ENCODE measurements around the gene COQ9.
"Not testable (repeated sequence)": the region's sequence is repeated elsewhere in the genome, so short reads cannot be mapped to it uniquely, and the experiment has no call there.

COQ9 gene, protein sequence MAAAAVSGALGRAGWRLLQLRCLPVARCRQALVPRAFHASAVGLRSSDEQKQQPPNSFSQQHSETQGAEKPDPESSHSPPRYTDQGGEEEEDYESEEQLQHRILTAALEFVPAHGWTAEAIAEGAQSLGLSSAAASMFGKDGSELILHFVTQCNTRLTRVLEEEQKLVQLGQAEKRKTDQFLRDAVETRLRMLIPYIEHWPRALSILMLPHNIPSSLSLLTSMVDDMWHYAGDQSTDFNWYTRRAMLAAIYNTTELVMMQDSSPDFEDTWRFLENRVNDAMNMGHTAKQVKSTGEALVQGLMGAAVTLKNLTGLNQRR

DNA sequence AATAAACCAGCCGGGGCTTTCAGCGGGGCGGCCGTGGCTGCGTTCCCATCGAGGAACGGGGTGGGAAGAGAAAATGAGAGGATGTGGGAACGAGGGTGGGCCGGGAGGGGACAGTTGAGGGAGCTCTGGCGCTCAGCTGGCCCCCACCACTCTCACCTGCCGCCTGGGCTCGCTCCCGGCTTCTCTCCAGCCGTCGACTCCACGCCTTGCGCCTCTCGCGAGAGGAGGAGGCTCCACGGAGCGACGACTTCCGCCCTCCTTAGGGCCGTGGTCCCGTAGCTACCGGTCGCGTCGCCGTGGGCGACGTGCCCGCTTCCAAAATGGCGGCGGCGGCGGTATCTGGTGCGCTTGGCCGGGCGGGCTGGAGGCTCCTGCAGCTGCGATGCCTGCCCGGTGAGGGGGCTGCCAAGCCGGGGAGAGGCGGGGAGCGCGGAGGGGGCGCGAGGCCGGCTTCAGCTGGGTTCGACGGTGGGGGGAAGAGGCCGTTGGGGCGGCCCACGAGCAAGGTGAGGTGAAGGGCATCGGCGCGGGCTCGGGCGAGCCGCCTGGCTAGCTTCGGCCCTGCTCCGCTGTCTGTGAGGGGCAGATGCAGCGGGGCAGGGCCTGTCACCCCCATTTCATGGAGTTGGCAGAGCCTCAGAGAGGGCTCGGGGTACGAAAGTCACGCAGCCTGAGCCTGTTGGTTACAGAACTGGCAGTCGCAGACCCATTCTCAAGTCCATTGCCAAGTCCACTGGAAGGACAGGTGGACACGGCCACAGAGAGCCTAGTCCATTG is at the start of gene COQ9, which contains the start of gene CIAPIN1:
Gene COQ9, plus strand, starts transcription at position 294 of the 777 bp plus-strand sequence. Its CDS starts 27 bp downstream, at position 321.
Gene CIAPIN1, minus strand, starts transcription at position 200 of the 777 bp plus-strand sequence. CDS start 6,457 bp downstream, outside the sequence.
- peak; percentile 85 to 92 (median 89) for DNase-seq (ENCODE audit: low read depth in 2 of 3, low spot score in 1 of 3)

DNA sequence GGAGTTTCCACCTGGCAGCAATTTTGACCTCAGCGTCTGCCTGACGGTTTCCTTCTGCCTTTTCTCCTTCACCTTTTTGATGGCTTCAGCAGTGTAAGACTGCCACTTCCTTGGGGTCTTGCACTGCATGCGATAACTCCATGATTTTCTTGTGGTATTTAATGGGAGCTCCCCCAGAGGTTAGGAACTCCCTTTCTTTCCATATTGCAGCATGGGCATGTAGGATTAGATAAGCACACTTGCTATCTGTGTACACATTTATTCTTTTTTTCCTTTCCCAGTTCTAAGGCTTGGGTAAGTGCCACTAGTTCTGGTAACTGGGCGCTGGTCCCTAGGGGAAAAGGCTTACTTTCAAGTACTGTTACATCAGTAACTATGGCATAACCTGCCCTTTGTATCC is 49.8 kb upstream of the COQ9 start:
- not testable (repeated sequence) for DNase-seq (ENCODE audit: low read depth in 2 of 3, low spot score in 1 of 3)

DNA sequence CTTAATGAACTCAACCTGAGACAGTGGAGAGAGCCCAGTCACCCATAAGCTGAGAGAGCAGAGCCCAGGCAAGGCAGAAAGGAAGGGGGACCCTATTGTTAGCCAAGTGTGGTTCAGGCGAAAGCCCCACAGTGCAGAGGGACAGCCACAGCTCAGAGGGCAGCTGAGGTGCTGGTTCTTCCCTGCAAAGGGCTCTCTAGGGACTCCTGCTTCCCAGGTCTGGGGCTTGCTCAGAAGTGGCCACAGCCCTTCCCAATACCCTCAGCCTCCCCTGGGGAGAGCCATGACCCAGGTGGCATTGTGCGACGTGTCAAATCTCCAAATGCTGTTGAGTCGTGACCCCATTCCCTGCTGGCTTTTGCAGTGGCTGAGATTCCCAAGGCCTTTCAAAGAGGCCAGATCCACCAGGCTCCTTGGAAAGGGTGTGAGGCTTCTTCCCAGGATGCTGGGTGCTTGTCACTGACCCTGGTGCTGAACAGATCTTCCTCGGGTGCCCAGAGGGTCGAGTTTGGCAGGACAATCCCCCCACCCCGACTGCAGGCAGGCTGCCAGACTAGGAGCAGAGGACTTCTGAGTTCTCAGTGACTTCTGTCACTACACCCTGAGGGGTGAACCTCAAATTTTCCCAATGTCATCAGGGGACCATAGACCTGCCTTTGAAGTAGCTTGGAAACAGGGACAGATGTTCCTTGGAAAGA is 45.2 kb upstream of the COQ9 start:
- DNase-seq (ENCODE audit: low read depth in 2 of 3, low spot score in 1 of 3), result no peak

DNA sequence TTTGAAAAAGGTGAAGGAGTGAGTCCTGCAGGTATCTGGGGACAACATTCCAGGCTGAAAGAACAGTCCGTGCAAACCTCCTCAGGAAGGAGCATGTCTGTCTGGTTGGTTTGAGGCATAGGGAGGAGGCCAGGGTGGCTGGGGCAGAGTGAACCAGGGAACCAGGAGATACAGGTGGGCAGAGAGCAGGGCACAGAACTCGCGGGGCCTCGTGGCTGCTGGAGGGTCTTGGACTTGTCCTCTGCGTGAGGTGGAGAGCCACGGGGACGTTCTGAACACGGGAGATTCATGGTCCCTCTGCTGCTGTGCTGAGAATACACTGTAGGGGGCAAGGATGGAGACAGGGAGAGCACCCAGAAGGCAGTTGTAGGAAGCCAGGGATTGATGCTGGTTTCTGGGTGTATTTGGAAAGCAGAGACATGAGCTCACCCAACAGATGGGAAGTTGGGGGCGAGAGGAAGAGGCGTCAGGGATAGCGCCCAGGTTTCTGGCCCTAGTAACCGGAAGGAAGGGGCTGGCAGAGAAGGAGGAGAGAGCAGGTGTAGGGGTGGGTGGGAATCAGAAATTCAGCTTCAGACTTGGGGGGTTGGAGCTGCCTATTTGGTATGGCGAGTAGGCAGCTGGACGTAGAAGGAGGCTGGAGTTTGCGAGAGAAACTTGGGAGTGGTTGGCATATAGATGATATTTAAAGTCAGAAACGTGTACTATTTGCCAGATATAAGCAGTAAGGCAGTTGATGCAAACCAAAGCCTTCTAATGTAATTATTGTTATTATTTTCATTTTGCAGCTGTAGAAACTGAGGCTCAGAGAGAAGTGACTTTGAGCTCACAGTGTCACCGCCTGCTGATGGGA is 43.1 kb upstream of the COQ9 start, which contains the start of gene CCL17:
Gene CCL17, plus strand, starts transcription at position 803 of the 853 bp plus-strand sequence. CDS start 9,166 bp downstream, outside the sequence.
- no peak for DNase-seq (ENCODE audit: low read depth in 2 of 3, low spot score in 1 of 3)

DNA sequence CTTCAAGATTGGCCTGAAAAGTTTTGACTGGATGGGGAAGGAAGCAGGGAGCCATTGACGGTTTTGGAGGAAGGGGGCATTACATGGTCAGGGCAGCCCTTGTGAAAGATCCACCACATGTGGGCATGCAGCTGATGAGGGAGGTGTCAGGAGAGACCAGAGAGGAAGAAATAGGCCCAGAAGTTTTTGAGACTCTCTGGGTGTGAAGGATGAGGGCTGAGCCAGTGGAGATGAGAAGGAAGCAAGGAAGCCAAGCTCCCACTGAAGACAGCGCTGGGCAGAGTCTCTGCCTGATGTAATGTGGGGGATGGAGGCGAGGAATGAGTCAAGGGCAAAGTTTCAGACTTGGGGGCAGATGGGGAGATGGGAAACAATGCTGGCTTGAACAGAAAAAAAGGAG is 42.2 kb upstream of the COQ9 start:
- DNase-seq (ENCODE audit: low read depth in 2 of 3, low spot score in 1 of 3), result no peak

DNA sequence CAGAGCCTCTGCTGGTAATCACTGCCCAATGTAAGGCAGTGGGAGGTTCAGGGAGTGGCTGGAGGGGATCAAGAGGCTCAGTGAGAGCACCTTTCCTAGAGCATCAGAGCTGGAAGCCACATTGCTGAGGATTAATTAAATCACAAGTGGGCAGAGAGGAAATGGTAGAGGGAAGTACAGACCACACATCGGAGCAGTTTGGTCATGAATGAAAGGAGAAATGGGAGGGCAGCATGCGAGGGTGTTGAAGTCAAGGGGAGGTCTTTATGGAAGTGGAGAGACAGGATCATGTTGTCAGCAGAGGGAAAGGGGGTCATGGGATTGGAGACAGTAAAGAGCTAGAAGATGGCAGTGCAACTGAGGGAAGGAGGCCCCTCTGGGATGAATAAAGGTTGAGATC is 40.4 kb upstream of the COQ9 start:
- no peak for DNase-seq (ENCODE audit: low read depth in 2 of 3, low spot score in 1 of 3)

DNA sequence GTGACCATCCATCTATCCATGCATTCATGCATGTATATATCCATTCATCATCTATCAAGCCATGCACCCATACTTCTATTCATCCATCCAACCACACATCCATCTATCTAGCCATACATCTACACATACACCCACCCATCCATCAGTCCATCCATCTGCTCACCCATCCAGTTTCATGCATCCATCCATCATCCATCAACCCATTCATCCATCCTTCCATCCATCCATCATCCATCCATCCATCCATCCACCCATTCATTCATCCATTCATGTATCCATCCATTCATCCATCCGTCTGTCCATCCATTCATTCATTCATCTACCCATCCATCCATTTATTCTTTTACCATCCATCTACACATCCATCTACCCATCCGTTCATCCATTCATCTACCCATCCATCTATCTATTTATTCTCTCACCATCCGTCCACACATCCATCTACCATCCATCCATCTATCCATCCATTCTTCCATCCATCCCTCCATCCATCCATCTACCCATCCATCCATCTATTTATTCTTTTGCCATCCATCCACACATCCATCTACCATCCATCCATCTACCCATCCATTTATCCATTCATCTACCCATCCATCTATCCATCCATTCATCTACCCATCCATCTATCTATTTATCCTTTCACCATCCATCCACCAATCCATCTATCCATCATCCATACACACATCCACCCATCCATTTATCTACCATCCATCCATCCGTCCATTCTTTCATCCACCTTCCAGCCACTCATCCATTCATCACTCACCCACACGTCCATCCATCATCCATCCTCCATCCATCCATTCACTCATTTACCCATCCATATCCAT is 39.5 kb upstream of the COQ9 start:
- DNase-seq (ENCODE audit: low read depth in 2 of 3, low spot score in 1 of 3), result no peak

DNA sequence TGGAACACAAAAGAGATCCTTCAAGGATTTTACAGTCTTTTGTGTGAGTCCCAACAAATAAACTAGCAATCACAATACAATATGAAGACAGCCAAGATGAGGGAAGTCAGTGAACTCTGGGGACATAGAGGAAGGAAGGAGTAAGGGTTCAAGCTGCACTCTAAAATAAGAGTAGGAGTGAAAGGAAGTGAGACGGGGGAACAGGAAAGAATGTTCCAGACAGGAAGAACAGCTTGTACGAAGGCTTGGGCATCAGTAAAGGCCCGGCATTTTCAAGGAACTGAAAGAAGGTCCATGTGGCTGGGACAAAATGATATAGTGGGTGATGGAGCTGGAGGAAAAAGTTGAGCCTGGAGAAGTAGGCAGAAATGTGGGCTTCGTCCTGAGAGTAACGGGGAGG is 38.2 kb upstream of the COQ9 start:
- no peak for DNase-seq (ENCODE audit: low read depth in 2 of 3, low spot score in 1 of 3)

DNA sequence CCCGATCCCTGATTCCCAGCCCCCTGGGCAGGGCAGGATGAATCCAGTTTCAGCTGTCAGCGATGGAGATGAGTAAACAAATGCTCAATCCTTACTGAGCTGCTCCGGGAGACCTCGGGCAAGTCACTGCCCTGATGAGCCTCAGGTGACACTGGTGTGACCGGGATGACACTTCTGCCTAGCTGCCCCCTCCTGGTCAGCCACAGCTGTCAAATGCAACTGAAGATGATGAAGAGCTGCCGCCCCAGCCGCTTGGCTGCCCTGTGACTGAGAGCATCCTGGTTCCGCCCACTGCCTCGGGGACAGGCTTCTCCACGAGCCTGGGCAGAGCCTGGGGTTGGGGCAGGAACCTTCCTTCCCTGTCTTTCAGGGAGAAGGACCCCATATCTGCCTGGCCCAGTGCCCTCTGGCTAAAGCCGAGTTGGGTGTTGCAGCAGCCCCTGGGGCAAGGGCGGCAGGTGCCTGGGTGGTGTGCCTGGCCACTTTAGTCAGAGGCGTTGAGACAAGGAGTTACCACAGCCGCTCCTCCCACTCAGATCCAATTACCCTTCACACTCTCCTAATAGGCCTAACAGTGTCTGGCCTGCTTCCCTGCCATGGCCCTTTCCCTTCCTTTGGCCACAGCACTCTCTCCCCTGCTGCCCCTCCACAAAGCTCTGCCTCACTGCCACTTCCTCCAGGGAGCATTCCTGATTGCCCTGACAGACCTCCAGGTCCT is 37.2 kb upstream of the COQ9 start:
- no peak for DNase-seq (ENCODE audit: low read depth in 2 of 3, low spot score in 1 of 3)

DNA sequence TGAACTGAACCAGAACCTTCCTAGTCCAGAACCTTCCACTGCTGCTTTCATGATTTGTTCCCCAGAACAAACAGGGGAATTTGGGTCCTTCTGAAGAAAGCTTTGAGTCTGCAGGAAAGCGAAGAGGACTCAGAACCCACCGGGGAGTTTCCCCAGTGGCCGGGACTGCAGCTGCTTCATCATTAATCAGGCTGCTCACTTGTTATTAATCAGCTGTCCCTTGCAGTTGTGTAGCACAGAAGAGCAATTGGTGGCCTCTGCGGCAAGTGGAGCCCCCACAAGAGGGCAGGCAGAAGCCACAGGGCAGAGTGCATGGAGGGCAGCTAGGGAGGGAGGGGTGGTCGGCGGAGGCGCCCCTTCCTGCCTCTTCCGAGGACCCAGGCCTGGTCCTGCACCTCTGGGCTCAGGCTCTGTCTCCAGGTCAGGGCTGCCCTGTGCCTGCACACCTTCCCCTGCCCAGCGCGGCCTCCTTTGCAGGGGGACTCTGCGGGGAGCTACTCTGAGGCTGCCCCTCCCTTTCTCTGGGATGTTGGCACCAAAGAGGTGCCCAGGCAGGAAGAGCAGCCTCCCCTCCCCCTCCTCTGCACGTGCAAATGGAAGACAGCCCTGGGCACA is 35.8 kb upstream of the COQ9 start:
- no peak for DNase-seq (ENCODE audit: low read depth in 2 of 3, low spot score in 1 of 3)

DNA sequence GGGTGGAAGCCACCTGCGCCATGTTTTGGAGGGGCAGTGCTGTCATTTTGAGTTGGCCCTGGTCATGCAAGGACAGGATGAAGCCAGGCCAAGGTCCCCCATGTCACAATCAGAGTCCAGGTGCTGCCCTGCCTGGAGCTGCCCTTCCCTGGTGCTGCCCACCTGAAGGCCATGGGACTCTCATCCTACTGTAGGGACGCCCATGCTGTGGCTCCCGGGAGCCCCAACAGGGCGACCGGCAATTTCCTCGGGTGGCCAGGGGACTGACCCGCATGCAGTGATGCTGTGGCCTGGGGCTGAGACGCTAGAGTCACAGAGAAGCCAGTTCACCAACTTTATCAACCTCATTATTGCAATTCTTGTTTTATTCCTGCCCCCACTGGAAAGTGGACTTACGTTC is 34.7 kb upstream of the COQ9 start:
- no peak for DNase-seq (ENCODE audit: low read depth in 2 of 3, low spot score in 1 of 3)

DNA sequence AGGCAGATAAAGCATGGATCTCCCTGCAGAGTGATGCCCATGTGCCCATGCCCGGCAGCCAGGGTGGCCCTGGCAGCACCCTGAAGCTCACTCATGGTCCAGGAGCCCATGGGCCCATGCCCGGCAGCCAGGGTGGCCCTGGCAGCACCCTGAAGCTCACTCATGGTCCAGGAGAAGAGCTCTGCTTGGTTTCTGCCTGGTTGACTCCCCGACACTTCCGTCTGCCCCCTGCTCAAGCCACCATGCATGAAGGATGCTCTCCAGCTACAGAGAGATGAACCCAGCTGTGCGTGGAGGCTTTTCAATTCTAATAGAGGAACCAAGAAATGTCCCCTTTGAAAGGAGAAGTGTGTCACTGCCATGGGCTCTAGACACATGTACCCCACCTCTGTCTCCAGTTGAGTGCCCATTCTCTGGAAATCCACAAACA is 34.0 kb upstream of the COQ9 start:
- DNase-seq (ENCODE audit: low read depth in 2 of 3, low spot score in 1 of 3), result no peak

DNA sequence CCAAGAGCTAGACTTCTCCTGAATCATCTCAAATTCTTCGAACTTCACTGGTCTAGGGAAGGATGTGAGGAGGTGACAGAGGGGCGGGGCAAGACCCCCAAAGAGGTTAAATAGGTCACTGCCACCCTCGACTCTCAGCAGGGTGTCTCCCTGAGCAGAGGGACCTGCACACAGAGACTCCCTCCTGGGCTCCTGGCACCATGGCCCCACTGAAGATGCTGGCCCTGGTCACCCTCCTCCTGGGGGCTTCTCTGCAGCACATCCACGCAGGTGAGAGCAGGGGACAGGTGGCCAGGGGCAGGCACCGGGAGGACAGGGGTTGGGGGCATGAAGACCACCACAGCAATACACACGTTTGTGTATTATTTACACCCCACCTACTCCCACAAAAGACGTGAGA is 33.5 kb upstream of the COQ9 start:
- no peak for DNase-seq (ENCODE audit: low read depth in 2 of 3, low spot score in 1 of 3)

DNA sequence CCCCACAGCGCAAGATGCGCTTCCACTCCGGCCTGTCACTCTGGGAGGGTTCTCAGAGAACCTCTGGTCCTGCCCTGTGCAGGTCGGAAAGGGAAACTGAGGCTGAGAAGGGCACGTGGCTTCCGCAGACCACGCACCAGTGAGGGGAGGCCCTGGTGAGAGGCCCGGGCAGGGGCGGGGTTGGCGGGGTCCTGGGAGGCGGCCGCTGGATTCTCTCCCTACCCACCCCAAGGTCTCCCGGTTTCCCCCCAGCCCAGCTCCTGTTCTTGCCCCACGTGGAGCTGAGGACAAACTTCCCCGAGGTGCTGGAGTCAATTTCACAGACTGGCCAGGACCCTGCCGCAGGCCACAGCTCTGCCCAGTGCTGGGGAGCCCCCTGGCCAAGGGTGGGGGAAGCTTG is 31.2 kb upstream of the COQ9 start:
- DNase-seq (ENCODE audit: low read depth in 2 of 3, low spot score in 1 of 3), result no peak

DNA sequence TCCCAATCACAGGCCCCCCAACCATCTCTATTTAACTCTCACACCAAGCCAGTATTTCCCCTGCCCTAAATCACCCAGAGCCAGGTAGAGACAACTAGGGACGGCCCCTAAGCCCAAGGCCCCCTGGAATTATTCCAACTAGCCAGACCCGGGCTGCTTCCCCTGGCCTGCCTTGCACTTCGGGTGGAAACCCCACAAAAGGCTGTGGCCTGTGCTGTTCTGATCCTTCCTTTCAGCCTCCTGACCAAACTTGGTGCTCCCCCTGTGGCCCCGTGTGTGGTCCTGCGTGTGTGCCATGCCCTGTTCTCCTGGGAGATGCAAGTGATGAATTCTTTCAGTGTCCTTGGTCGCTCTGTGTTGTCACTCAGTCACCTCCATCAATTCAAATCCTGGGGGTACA is 27.8 kb upstream of the COQ9 start:
- DNase-seq (ENCODE audit: low read depth in 2 of 3, low spot score in 1 of 3), result no peak

DNA sequence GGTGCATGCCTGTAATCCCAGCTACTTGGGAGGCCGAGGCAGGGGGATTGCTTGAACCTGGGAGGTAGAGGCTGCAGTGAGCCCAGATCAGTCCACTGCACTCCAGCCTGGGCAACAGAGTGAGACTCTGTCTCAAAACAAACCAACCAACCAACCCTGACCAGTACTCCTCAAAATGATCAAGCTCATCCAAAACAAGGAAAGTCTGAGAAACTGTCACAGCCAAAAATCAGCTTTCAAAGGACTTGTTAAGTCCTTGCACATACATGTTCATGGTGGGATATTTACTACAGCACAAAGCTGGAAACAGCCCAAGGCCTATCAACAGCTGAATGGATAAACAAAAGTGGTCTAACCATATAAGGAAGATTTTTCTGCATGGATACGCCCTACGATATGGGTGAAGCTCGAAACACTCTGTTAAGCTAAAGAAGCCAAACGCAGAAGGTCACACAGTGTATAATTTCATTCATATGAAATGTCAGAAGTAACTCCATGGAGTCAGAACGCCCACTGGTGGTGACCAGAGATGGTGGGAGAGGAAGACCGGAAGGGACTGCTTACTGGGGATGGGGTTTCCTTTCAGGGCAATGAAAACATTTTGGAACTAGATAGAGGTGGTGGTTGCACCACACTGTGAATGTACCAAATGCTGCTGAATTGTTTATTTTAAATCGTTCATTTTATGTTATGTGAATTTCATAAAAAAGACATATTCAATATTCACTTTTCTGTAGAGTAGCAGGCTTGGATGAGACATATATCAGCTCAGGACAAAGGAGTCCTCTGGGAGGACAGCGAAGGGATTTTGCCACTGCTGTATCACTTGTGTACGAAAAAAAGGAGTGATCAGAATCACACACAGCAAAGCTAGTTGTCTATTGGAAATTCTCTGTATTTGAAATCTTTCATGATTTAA is 25.0 kb upstream of the COQ9 start:
- no peak for DNase-seq (ENCODE audit: low read depth in 2 of 3, low spot score in 1 of 3)

DNA sequence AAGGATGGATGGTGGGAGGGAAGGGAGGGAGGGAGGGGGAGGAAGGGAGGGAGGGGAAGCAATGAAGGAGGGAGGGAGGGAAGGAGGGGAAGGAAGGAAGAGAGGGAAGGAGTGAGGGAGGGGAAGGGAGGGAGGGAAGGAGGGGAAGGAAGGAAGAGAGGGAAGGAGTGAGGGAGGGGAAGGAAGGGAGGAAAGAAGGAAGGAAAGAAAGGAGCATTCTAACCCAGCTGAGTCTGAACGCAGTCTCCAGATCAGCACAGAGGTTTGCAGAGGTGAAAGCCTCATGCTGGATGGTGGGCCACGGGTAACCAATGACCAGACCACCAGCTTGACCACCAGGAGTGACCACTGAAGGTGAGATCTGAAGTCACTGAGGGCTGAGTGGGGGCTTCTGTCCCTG is 24.1 kb upstream of the COQ9 start:
- DNase-seq (ENCODE audit: low read depth in 2 of 3, low spot score in 1 of 3), result no peak

DNA sequence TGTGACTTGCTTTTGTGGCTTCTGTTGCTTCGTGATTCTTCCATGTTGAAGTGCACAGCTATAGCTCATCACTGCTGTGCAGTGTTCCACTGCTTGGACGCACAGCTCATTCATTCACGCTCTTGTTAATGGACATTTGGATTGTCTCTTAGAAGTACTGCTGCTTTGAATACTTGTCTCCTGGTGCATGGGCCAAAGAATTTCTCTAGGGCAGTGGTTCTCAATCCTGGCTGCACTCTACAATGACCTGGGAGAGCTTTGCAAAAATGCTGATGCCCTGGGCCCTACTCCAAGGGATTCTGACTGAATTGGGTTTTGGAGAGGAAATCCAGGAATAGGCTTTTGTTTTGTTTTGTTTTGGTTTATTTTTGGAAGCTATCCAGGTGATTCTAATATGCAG is 22.7 kb upstream of the COQ9 start:
- no peak for DNase-seq (ENCODE audit: low read depth in 2 of 3, low spot score in 1 of 3)
